Measurements from ENCODE around the gene ATXN1. TPM values are rescaled to one million over a fixed set of nuclear protein-coding genes. Genes with fewer than 3 reads are reported as not detected.

The ATXN1 gene
- polyA plus RNA-seq, 2 of the 4 experiments (the other 2 are of a cell fraction) = 2.9 to 8.3 TPM

GRCh38 chr6:16415677-16416076 lies 345.6 kb downstream of the ATXN1 start:
- DNase-seq (ENCODE audit: low read depth in 1 of 2, low spot score in 1 of 2) = no peak
- no peak overlapping the region for H3K27ac ChIP-seq
- ChIA-PET CTCF (interaction anchor here (1.8 to 2.5 kb wide), 2 partner anchors 76 to 84 kb away, joined by 7 to 9 read pairs; no protein-coding TSS in a partner anchor), POLR2A (no interaction called here)
- no peak overlapping the region for H3K4me2 ChIP-seq
- H3K4me1 ChIP-seq = no peaks in the 10 kb centered on the region
- no peak for ATAC-seq
- H3K4me3 ChIP-seq = no peak overlapping the region
- WGBS (ENCODE audit: missing lambda C conversion rate) = 83% methylated on average over 6 of the region's 6 CpGs
- FAIRE-seq = no peak
- no peaks in the 10 kb centered on the region for H3K9me3 ChIP-seq
- TF ChIP-seq BHLHE40 (IDR thresholded peaks at IDR 0.05; ENCODE audit: low read depth, low read length) (no peak), TP53 (CRISPR knock-in tag; IDR thresholded peaks at IDR 0.05) (no peak), RARB (CRISPR knock-in tag; IDR thresholded peaks at IDR 0.05) (no peak), POLR2AphosphoS2 (conservative IDR thresholded peaks at IDR 0.05; ENCODE audit: low read length) (no peak), KDM1A (IDR thresholded peaks at IDR 0.05; ENCODE audit: low read depth) (no peak), RAD21 (conservative IDR thresholded peaks at IDR 0.05 in 1 of 2, IDR thresholded peaks at IDR 0.05 in 1 of 2) (no peak), REST (IDR thresholded peaks at IDR 0.05) (no peak), MAFK (IDR thresholded peaks at IDR 0.05; ENCODE audit: partially characterized antibody) (no peak), RNF2 (IDR thresholded peaks at IDR 0.05; ENCODE audit: borderline replicate concordance, low read depth) (no peak), BCL3 (IDR thresholded peaks at IDR 0.05) (no peak), MYC (IDR thresholded peaks at IDR 0.05; ENCODE audit: borderline replicate concordance, low read length) (no peak), TFCP2L1 (CRISPR knock-in tag; IDR thresholded peaks at IDR 0.05) (no peak), ESRRA (IDR thresholded peaks at IDR 0.05; ENCODE audit: borderline replicate concordance, low read length) (no peak)
- TF ChIP-seq, protein P1, sequence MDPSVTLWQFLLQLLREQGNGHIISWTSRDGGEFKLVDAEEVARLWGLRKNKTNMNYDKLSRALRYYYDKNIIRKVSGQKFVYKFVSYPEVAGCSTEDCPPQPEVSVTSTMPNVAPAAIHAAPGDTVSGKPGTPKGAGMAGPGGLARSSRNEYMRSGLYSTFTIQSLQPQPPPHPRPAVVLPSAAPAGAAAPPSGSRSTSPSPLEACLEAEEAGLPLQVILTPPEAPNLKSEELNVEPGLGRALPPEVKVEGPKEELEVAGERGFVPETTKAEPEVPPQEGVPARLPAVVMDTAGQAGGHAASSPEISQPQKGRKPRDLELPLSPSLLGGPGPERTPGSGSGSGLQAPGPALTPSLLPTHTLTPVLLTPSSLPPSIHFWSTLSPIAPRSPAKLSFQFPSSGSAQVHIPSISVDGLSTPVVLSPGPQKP (IDR thresholded peaks at IDR 0.05; ENCODE audit: low read depth, low read length) = no peak

DNA sequence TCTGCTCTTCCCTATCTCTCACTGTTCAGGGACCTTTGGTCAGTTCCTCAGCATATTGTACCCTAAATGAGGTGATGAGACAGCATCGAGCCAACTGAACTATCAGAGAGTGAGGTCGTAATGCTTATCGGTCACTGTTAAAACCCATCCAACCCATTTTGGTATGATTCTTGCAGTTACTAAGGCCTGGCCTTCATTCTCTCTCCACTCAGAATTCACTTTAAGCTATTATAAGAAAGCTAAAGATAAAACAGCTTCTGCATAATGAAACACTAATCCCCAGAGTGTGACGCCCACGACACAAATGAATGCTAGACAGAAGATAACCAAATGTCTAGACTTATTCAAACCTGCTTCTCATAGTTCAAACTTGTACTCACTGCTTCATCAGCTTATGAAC lies 347.1 kb downstream of the ATXN1 start:
- ATAC-seq (no peak), DNase-seq (ENCODE audit: low read depth in 1 of 2, low spot score in 1 of 2) (no peak), FAIRE-seq (no peak)
- POLR2A ChIA-PET = no interaction called here
- CTCF ChIA-PET = interaction anchor here (1.1 to 2.5 kb wide), 4 partner anchors 8 to 128 kb away, joined by 4 to 9 read pairs (median 6); no protein-coding TSS in a partner anchor
- H3K4me1 ChIP-seq = peaks cover 5% of the 10 kb centered on the region; the same call in 2 of the 3 replicates
- H3K9me3 ChIP-seq = no peaks in the 10 kb centered on the region
- WGBS (ENCODE audit: missing lambda C conversion rate) = 92% methylated on average over 5 of the region's 5 CpGs
- H3K4me3 ChIP-seq = no peak overlapping the region
- no peak overlapping the region for H3K4me2 ChIP-seq
- no peak overlapping the region for H3K27ac ChIP-seq
- TF ChIP-seq ESRRA (IDR thresholded peaks at IDR 0.05; ENCODE audit: borderline replicate concordance, low read length) = no peak
- TF ChIP-seq, protein P1 (IDR thresholded peaks at IDR 0.05; ENCODE audit: low read depth, low read length) = no peak
- TF ChIP-seq RAD21 (conservative IDR thresholded peaks at IDR 0.05 in 1 of 2, IDR thresholded peaks at IDR 0.05 in 1 of 2) = no peak
- no peak for TF ChIP-seq PHF8 (IDR thresholded peaks at IDR 0.05; ENCODE audit: borderline replicate concordance, low read depth)
- no peak for TF ChIP-seq NPAS2 (CRISPR knock-in tag; IDR thresholded peaks at IDR 0.05; ENCODE audit: borderline replicate concordance)
- no peak for TF ChIP-seq FOSL2 (IDR thresholded peaks at IDR 0.05)
- no peak for TF ChIP-seq FOSL2 (CRISPR knock-in tag; IDR thresholded peaks at IDR 0.05)
- TF ChIP-seq RNF2 (IDR thresholded peaks at IDR 0.05; ENCODE audit: borderline replicate concordance, low read depth) = no peak
- no peak for TF ChIP-seq MAZ (IDR thresholded peaks at IDR 0.05; ENCODE audit: borderline replicate concordance, low read depth, low read length)
- TF ChIP-seq RCOR1 (IDR thresholded peaks at IDR 0.05; ENCODE audit: low read depth, low read length) = no peak
- TF ChIP-seq, protein P2, sequence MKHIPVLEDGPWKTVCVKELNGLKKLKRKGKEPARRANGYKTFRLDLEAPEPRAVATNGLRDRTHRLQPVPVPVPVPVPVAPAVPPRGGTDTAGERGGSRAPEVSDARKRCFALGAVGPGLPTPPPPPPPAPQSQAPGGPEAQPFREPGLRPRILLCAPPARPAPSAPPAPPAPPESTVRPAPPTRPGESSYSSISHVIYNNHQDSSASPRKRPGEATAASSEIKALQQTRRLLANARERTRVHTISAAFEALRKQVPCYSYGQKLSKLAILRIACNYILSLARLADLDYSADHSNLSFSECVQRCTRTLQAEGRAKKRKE (CRISPR knock-in tag; IDR thresholded peaks at IDR 0.05; ENCODE audit: low read depth) = no peak
- TF ChIP-seq REST (IDR thresholded peaks at IDR 0.05) = no peak
- TF ChIP-seq MAFK (IDR thresholded peaks at IDR 0.05; ENCODE audit: partially characterized antibody) = no peak
- TF ChIP-seq ZSCAN20 (CRISPR knock-in tag; IDR thresholded peaks at IDR 0.05) = no peak
- no peak for TF ChIP-seq RARB (CRISPR knock-in tag; IDR thresholded peaks at IDR 0.05)
- no peak for TF ChIP-seq SREBF2 (IDR thresholded peaks at IDR 0.05)
